Mesothelial cell of epicardium (in vitro differentiated cells): ENCODE measurements around the gene LDLRAD4. TPM values are rescaled to one million over a fixed set of nuclear protein-coding genes. Genes with fewer than 3 reads are reported as not detected.

ENCODE experiments used
- DNase-seq, 2 experiments: peaks; one replicate each; pipeline ENCODE4 v3.0.0; 2021; ENCODE audit warnings: low spot score in 2 of 2; ENCODE audit not compliant: unreplicated experiment in 2 of 2
- H3K27ac Mint-ChIP-seq: 2 replicates; pipeline ENCODE4 v1.8.0; 2021; ENCODE audit warnings: mixed read lengths
- H3K27me3 Mint-ChIP-seq: 2 replicates; pipeline ENCODE4 v1.8.0; 2021; ENCODE audit warnings: low read depth, mixed read lengths
- H3K36me3 Mint-ChIP-seq: 2 replicates; pipeline ENCODE4 v1.8.0; 2021; ENCODE audit warnings: mixed read lengths
- H3K4me1 Mint-ChIP-seq: 2 replicates; pipeline ENCODE4 v1.8.0; 2021; ENCODE audit warnings: mixed read lengths
- H3K4me3 Mint-ChIP-seq: 2 replicates; pipeline ENCODE4 v1.8.0; 2021; ENCODE audit warnings: mild to moderate bottlenecking, moderate library complexity, mixed read lengths
- H3K9me3 Mint-ChIP-seq: 2 replicates; pipeline ENCODE4 v1.8.0; 2021; ENCODE audit warnings: mixed read lengths
- total RNA-seq: library from RNA; stranded (reverse); gene quantifications from 3 replicates; pipeline ENCODE4 v1.2.1, GENCODE V29; 2021
- TF ChIP-seq, protein P1 (sequence below): fragments of 200-600 bp; sonication (generic); IDR thresholded peaks from one replicate; pipeline ENCODE4 v1.5.0; 2021; ENCODE audit warnings: antibody characterized with exemption; ENCODE audit not compliant: unreplicated experiment

Gene LDLRAD4
- total RNA-seq, 1 donor from 2014 or later: 29.7 TPM

GRCh38 chr18:13464432-13465123 lies 246.0 kb downstream of the LDLRAD4 start:
- H3K27me3 Mint-ChIP-seq: no peaks in the 10 kb centered on the region
- H3K27ac Mint-ChIP-seq: no peak overlapping the region
- H3K4me1 Mint-ChIP-seq: no peaks in the 10 kb centered on the region
- no peak for DNase-seq
- TF ChIP-seq, protein P1, sequence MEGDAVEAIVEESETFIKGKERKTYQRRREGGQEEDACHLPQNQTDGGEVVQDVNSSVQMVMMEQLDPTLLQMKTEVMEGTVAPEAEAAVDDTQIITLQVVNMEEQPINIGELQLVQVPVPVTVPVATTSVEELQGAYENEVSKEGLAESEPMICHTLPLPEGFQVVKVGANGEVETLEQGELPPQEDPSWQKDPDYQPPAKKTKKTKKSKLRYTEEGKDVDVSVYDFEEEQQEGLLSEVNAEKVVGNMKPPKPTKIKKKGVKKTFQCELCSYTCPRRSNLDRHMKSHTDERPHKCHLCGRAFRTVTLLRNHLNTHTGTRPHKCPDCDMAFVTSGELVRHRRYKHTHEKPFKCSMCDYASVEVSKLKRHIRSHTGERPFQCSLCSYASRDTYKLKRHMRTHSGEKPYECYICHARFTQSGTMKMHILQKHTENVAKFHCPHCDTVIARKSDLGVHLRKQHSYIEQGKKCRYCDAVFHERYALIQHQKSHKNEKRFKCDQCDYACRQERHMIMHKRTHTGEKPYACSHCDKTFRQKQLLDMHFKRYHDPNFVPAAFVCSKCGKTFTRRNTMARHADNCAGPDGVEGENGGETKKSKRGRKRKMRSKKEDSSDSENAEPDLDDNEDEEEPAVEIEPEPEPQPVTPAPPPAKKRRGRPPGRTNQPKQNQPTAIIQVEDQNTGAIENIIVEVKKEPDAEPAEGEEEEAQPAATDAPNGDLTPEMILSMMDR: no peak
- no peak overlapping the region for H3K4me3 Mint-ChIP-seq
- H3K36me3 Mint-ChIP-seq: peaks cover 6% of the 10 kb centered on the region
- peaks cover 22% of the 10 kb centered on the region for H3K9me3 Mint-ChIP-seq

DNA sequence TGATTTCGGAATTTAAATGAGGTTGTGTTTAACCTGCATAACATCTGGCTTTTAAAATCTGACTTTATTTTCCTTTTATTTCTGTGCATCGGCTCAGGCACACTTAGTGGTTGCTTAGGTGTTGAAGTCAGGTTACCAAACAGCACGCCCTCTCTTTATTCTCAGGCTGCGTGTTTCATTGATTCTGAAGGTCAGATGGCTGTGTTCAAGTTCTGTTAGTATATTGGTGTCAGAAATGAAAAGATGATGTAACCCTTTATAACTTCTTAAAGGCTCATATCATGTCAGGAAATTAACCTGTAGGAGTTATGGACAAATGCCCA lies 246.5 kb downstream of the LDLRAD4 start:
- no peak for DNase-seq
- Mint-ChIP-seq H3K36me3 (peaks cover 6% of the 10 kb centered on the region), H3K4me3 (no peak overlapping the region), H3K9me3 (peaks cover 22% of the 10 kb centered on the region), H3K27me3 (no peaks in the 10 kb centered on the region), H3K27ac (no peak overlapping the region), H3K4me1 (no peaks in the 10 kb centered on the region)
- TF ChIP-seq, protein P1: no peak

- DNase-seq: no peak
- Mint-ChIP-seq H3K27ac (no peak overlapping the region), H3K27me3 (no peaks in the 10 kb centered on the region)
Measured at GRCh38 chr18:13465476-13465875, 246.9 kb downstream of the LDLRAD4 start.

GRCh38 chr18:13470516-13471197 lies 252.1 kb downstream of the LDLRAD4 start:
- Mint-ChIP-seq H3K27me3 (no peaks in the 10 kb centered on the region), H3K9me3 (peaks cover 22% of the 10 kb centered on the region), H3K36me3 (peaks cover 6% of the 10 kb centered on the region), H3K4me3 (no peak overlapping the region), H3K4me1 (peaks cover 11% of the 10 kb centered on the region), H3K27ac (no peak overlapping the region)
- TF ChIP-seq, protein P1: no peak
- no peak for DNase-seq

More at GRCh38 chr18:13465476-13465875, 246.9 kb downstream of the LDLRAD4 start:
- no peak overlapping the region for H3K4me3 Mint-ChIP-seq
- H3K36me3 Mint-ChIP-seq: peaks cover 6% of the 10 kb centered on the region
- TF ChIP-seq, protein P1: no peak
- H3K9me3 Mint-ChIP-seq: peaks cover 22% of the 10 kb centered on the region
- no peaks in the 10 kb centered on the region for H3K4me1 Mint-ChIP-seq

DNA sequence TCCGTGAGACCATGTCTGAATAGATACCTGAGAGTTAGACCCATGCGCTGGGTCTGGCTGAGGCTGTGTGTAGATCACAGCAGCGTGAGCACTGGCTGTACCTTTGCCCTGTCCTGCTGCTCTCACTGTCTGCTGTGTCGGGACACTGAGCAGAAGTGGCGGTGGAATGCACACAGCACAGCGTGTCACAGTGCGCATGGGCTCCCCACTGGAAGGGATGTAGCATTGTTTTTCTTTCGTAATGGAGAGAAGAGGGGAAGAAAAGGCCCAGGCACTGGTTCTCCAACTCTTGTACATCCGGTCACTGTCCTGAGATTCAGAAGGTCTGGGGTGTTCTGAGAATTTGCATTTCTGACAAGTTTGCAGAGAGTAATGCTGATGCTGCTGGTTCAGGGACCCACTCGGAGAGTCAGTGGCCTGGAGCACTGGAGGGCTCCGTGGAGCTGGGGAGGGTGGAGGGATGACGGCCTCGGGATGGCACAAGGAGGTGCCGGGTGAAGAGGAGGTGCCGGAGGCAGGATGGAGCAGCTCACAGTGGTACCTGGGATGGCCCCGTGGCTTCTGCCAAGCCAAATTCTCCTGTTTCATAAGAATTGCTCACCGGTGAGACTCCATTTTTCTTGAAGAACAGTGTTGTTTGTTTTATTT lies 252.8 kb downstream of the LDLRAD4 start:
- TF ChIP-seq, protein P1: no peak
- no peaks in the 10 kb centered on the region for H3K27me3 Mint-ChIP-seq
- no peak overlapping the region for H3K4me3 Mint-ChIP-seq

More for the DNA sequence above, 252.8 kb downstream of the LDLRAD4 start:
- Mint-ChIP-seq H3K36me3 (peaks cover 6% of the 10 kb centered on the region), H3K9me3 (peaks cover 22% of the 10 kb centered on the region), H3K27ac (no peak overlapping the region), H3K4me1 (peaks cover 11% of the 10 kb centered on the region)
- no peak for DNase-seq
